ENCODE data around the gene ASNS. TPM values are rescaled to one million over a fixed set of nuclear protein-coding genes. Genes with fewer than 3 reads are reported as not detected.
"Not testable (repeated sequence)": the region's sequence is repeated elsewhere in the genome, so short reads cannot be mapped to it uniquely, and the experiment has no call there.

ASNS gene
- total RNA-seq (2022) = 52.9 and 64.0 TPM in 2 replicates
- percentile 51 among the genes with signal in this experiment for Bru-seq, nascent RNA
- BruChase-seq, experiment 1, labeled RNA remaining after a 6-hour chase = percentile 80 among the genes with signal in this experiment
- BruChase-seq, experiment 2, labeled RNA remaining after a 2-hour chase = percentile 79 among the genes with signal in this experiment
- long read RNA-seq, transcript ASNS-202 (13 exons, 1,994 nt) = major isoform, 32 of 76 reads
- long read RNA-seq, partial matches to known transcripts = 43 of 76 reads
- long read RNA-seq, other reads (novel, unspliced or antisense) = 0 of 76 reads

DNA sequence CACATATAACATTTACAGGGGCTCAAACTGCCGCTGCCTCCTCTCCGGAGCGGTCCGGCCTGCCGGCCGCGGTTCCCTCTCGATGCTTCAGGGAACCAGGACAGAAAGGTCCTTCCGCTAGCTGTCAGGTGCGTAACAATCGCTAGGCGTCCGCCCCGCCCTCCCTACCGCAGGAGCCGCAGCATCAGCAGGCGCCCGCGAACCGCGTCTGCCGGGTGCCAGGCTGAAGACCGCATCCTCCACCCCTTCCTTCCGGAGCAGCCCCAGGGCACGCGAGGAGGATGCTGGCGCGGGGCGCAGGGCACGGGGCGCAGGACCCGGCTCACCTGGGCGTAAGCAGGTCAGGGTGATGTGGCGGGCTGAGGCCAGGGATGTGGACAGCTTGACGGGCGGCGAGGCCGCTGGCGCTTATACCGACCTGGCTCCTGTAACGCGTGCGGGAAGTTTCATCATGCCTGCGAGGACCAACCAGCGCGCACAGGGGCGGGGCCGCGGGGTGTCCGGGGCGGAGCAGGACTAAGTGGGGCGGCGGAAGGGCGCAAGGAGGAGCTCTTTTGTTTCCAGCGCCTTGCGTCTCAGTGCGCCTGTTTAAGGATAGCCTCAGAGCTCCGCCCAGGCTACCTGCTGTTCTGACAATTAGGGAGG, at the start of gene ASNS:
ASNS (minus strand) TSS at position 384 of the 645 bp plus-strand sequence. CDS start 3,252 bp downstream, outside the sequence.
- no peaks in the 10 kb centered on the region for H3K27me3 Mint-ChIP-seq (ENCODE audit: unreplicated experiment)
- TF ChIP-seq, protein P1, sequence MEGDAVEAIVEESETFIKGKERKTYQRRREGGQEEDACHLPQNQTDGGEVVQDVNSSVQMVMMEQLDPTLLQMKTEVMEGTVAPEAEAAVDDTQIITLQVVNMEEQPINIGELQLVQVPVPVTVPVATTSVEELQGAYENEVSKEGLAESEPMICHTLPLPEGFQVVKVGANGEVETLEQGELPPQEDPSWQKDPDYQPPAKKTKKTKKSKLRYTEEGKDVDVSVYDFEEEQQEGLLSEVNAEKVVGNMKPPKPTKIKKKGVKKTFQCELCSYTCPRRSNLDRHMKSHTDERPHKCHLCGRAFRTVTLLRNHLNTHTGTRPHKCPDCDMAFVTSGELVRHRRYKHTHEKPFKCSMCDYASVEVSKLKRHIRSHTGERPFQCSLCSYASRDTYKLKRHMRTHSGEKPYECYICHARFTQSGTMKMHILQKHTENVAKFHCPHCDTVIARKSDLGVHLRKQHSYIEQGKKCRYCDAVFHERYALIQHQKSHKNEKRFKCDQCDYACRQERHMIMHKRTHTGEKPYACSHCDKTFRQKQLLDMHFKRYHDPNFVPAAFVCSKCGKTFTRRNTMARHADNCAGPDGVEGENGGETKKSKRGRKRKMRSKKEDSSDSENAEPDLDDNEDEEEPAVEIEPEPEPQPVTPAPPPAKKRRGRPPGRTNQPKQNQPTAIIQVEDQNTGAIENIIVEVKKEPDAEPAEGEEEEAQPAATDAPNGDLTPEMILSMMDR (IDR thresholded peaks at IDR 0.05; ENCODE audit: unreplicated experiment) = no peak
- CTCF ChIA-PET = interaction anchor here (0.7 to 1.0 kb wide), 2 partner anchors 26 to 141 kb away, joined by 3 to 4 read pairs; no protein-coding TSS in a partner anchor
- DNase-seq = peak; percentile 91
- H3K4me1 Mint-ChIP-seq (ENCODE audit: low read depth, unreplicated experiment) = no peaks in the 10 kb centered on the region
- H3K36me3 Mint-ChIP-seq (ENCODE audit: insufficient read depth, unreplicated experiment) = peaks cover 17% of the 10 kb centered on the region
- peak within 1 kb of the TSS; percentile 71 for H3K27ac Mint-ChIP-seq (ENCODE audit: unreplicated experiment)
- intact Hi-C loops (cut with micrococcal nuclease; ENCODE audit: unreplicated experiment) = loop anchor here (10.0 kb wide), 1 partner anchor 143 kb away; no protein-coding TSS in a partner anchor
- H3K4me3 Mint-ChIP-seq (ENCODE audit: low read depth, unreplicated experiment) = peak within 1 kb of the TSS; percentile 79
- no TSS peak for BruUV-seq (replicated peaks)
- no peaks in the 10 kb centered on the region for H3K9me3 Mint-ChIP-seq (ENCODE audit: low read depth, unreplicated experiment)

GRCh38 chr7:97921254-97921653, 49.0 kb upstream of the ASNS start:
- H3K27ac Mint-ChIP-seq (ENCODE audit: unreplicated experiment); H3K4me1 Mint-ChIP-seq (ENCODE audit: low read depth, unreplicated experiment); CTCF ChIA-PET; H3K36me3 Mint-ChIP-seq (ENCODE audit: insufficient read depth, unreplicated experiment); BruUV-seq (replicated peaks); DNase-seq; intact Hi-C loops (cut with micrococcal nuclease; ENCODE audit: unreplicated experiment); H3K4me3 Mint-ChIP-seq (ENCODE audit: low read depth, unreplicated experiment); H3K9me3 Mint-ChIP-seq (ENCODE audit: low read depth, unreplicated experiment): not testable (repeated sequence)
- H3K27me3 Mint-ChIP-seq (ENCODE audit: unreplicated experiment) = peaks cover 13% of the 10 kb centered on the region

- BruUV-seq (replicated peaks); intact Hi-C loops (cut with micrococcal nuclease; ENCODE audit: unreplicated experiment); CTCF ChIA-PET; H3K4me3 Mint-ChIP-seq (ENCODE audit: low read depth, unreplicated experiment); H3K27ac Mint-ChIP-seq (ENCODE audit: unreplicated experiment); H3K36me3 Mint-ChIP-seq (ENCODE audit: insufficient read depth, unreplicated experiment); DNase-seq; H3K9me3 Mint-ChIP-seq (ENCODE audit: low read depth, unreplicated experiment); H3K4me1 Mint-ChIP-seq (ENCODE audit: low read depth, unreplicated experiment): not testable (repeated sequence)
- H3K27me3 Mint-ChIP-seq (ENCODE audit: unreplicated experiment) = peaks cover 13% of the 10 kb centered on the region
Observed at GRCh38 chr7:97915267-97915666, 43.1 kb upstream of the ASNS start.

GRCh38 chr7:97912294-97912693, 40.1 kb upstream of the ASNS start:
- H3K36me3 Mint-ChIP-seq (ENCODE audit: insufficient read depth, unreplicated experiment); CTCF ChIA-PET; DNase-seq; H3K4me1 Mint-ChIP-seq (ENCODE audit: low read depth, unreplicated experiment); H3K27me3 Mint-ChIP-seq (ENCODE audit: unreplicated experiment); H3K9me3 Mint-ChIP-seq (ENCODE audit: low read depth, unreplicated experiment); intact Hi-C loops (cut with micrococcal nuclease; ENCODE audit: unreplicated experiment); BruUV-seq (replicated peaks); H3K4me3 Mint-ChIP-seq (ENCODE audit: low read depth, unreplicated experiment); H3K27ac Mint-ChIP-seq (ENCODE audit: unreplicated experiment): not testable (repeated sequence)

GRCh38 chr7:97896893-97897292, 24.7 kb upstream of the ASNS start:
- H3K36me3 Mint-ChIP-seq (ENCODE audit: insufficient read depth, unreplicated experiment); BruUV-seq (replicated peaks); H3K27me3 Mint-ChIP-seq (ENCODE audit: unreplicated experiment); CTCF ChIA-PET; H3K9me3 Mint-ChIP-seq (ENCODE audit: low read depth, unreplicated experiment); DNase-seq; H3K4me1 Mint-ChIP-seq (ENCODE audit: low read depth, unreplicated experiment); H3K27ac Mint-ChIP-seq (ENCODE audit: unreplicated experiment); H3K4me3 Mint-ChIP-seq (ENCODE audit: low read depth, unreplicated experiment); intact Hi-C loops (cut with micrococcal nuclease; ENCODE audit: unreplicated experiment): not testable (repeated sequence)

GRCh38 chr7:97891721-97892120, 19.5 kb upstream of the ASNS start:
- DNase-seq; H3K4me1 Mint-ChIP-seq (ENCODE audit: low read depth, unreplicated experiment); H3K27ac Mint-ChIP-seq (ENCODE audit: unreplicated experiment); H3K27me3 Mint-ChIP-seq (ENCODE audit: unreplicated experiment); H3K9me3 Mint-ChIP-seq (ENCODE audit: low read depth, unreplicated experiment); intact Hi-C loops (cut with micrococcal nuclease; ENCODE audit: unreplicated experiment); BruUV-seq (replicated peaks); H3K36me3 Mint-ChIP-seq (ENCODE audit: insufficient read depth, unreplicated experiment); CTCF ChIA-PET; H3K4me3 Mint-ChIP-seq (ENCODE audit: low read depth, unreplicated experiment): not testable (repeated sequence)

GRCh38 chr7:97879527-97879926, 7.3 kb upstream of the ASNS start:
- intact Hi-C loops (cut with micrococcal nuclease; ENCODE audit: unreplicated experiment) = loop anchor here (10.0 kb wide), 1 partner anchor 135 kb away; no protein-coding TSS in a partner anchor
- BruUV-seq (replicated peaks); H3K27ac Mint-ChIP-seq (ENCODE audit: unreplicated experiment): not testable (repeated sequence)

DNA sequence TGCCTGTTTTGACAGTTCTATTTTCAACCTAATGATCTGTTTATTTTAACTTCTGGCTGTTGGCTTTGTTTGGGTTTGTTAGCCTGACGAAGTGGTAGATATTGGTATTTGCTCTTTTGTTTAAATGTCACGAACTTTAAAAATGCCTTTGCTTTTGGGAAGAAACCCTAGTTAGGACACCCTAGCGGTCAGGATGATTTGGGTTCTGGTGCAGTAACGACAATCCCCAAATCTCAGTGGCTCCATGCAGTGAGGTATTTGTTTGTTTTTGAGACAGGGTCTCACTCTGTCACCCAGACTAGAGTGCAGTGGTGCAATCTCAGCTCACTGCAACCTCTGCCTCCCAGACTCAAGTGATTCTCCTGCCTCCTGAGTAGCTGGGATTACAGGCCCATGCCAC, 2.7 kb upstream of the ASNS start:
- CTCF ChIA-PET; H3K4me3 Mint-ChIP-seq (ENCODE audit: low read depth, unreplicated experiment); H3K9me3 Mint-ChIP-seq (ENCODE audit: low read depth, unreplicated experiment); H3K27me3 Mint-ChIP-seq (ENCODE audit: unreplicated experiment); DNase-seq; H3K27ac Mint-ChIP-seq (ENCODE audit: unreplicated experiment); BruUV-seq (replicated peaks); H3K4me1 Mint-ChIP-seq (ENCODE audit: low read depth, unreplicated experiment): not testable (repeated sequence)
- intact Hi-C loops (cut with micrococcal nuclease; ENCODE audit: unreplicated experiment) = loop anchor here (10.0 kb wide), 1 partner anchor 140 kb away; no protein-coding TSS in a partner anchor
- peaks cover 17% of the 10 kb centered on the region for H3K36me3 Mint-ChIP-seq (ENCODE audit: insufficient read depth, unreplicated experiment)

More at GRCh38 chr7:97879527-97879926, 7.3 kb upstream of the ASNS start:
- H3K27me3 Mint-ChIP-seq (ENCODE audit: unreplicated experiment); H3K4me3 Mint-ChIP-seq (ENCODE audit: low read depth, unreplicated experiment); H3K36me3 Mint-ChIP-seq (ENCODE audit: insufficient read depth, unreplicated experiment); H3K4me1 Mint-ChIP-seq (ENCODE audit: low read depth, unreplicated experiment); H3K9me3 Mint-ChIP-seq (ENCODE audit: low read depth, unreplicated experiment); DNase-seq; CTCF ChIA-PET: not testable (repeated sequence)
